CD4-positive, alpha-beta T cell treated with Interleukin-12 subunit alpha and Interleukin-12 subunit beta, for 1 hour (primary cell): ENCODE data around the gene PINK1.
"Not testable (repeated sequence)": the region's sequence is repeated elsewhere in the genome, so short reads cannot be mapped to it uniquely, and the experiment has no call there.

Experiments used
- DNase-seq: peaks from one replicate; pipeline ENCODE4 v3.0.0-alpha.2; 2020

PINK1 gene

GRCh38 chr1:20648438-20648837 lies 15.2 kb downstream of the PINK1 start:
- DNase-seq, result no peak

- no peak for DNase-seq
Measured at GRCh38 chr1:20648946-20649345, 15.7 kb downstream of the PINK1 start.

GRCh38 chr1:20652300-20652699 lies 19.0 kb downstream of the PINK1 start:
- no peak for DNase-seq

- DNase-seq, result no peak
Measured at GRCh38 chr1:20654104-20654690, 20.9 kb downstream of the PINK1 start.

- DNase-seq, result no peak
Measured at GRCh38 chr1:20657024-20657423, 23.8 kb downstream of the PINK1 start.

- DNase-seq, result no peak
Measured at GRCh38 chr1:20658166-20658915, 25.1 kb downstream of the PINK1 start.

- DNase-seq, result no peak
Measured at GRCh38 chr1:20660363-20660762, 27.1 kb downstream of the PINK1 start.

GRCh38 chr1:20660847-20661206 lies 27.6 kb downstream of the PINK1 start:
- peak; percentile 16 for DNase-seq

GRCh38 chr1:20661207-20662109 lies 28.2 kb downstream of the PINK1 start, which contains the start of gene DDOST:
Gene DDOST, minus strand, starts transcription at chr1:20661369. Its CDS starts 19 bp downstream, at chr1:20661350.
- DNase-seq, result peak; percentile 96

GRCh38 chr1:20662110-20662475 lies 28.8 kb downstream of the PINK1 start:
- DNase-seq, result no peak

GRCh38 chr1:20663365-20663764 lies 30.1 kb downstream of the PINK1 start:
- no peak for DNase-seq

GRCh38 chr1:20663969-20664715 lies 30.9 kb downstream of the PINK1 start:
- no peak for DNase-seq

- DNase-seq, result no peak
Measured at GRCh38 chr1:20665726-20666125, 32.5 kb downstream of the PINK1 start.

GRCh38 chr1:20666146-20666545 lies 32.9 kb downstream of the PINK1 start:
- DNase-seq, result no peak

- no peak for DNase-seq
Measured at GRCh38 chr1:20666804-20667203, 33.5 kb downstream of the PINK1 start.

- DNase-seq, result no peak
Measured at GRCh38 chr1:20668581-20668980, 35.3 kb downstream of the PINK1 start.

- no peak for DNase-seq
Measured at GRCh38 chr1:20670936-20671335, 37.7 kb downstream of the PINK1 start.

- DNase-seq, result no peak
Measured at GRCh38 chr1:20672265-20672632, 39.0 kb downstream of the PINK1 start.

- not testable (repeated sequence) for DNase-seq
Measured at GRCh38 chr1:20673626-20674025, 40.4 kb downstream of the PINK1 start.

GRCh38 chr1:20678599-20678998 lies 45.3 kb downstream of the PINK1 start:
- peak; percentile 15 for DNase-seq

GRCh38 chr1:20680269-20680668 lies 47.0 kb downstream of the PINK1 start:
- DNase-seq, result no peak

GRCh38 chr1:20681999-20682398 lies 48.7 kb downstream of the PINK1 start:
- no peak for DNase-seq
